AG04449 (cell line): ENCODE measurements around the gene TMEM178B.

Experiments
- CTCF ChIA-PET: fragments of 350-600 bp; formaldehyde crosslinking; extraction: SDS; loops from one replicate; lab custom pipeline; 2021; ENCODE audit warnings: antibody characterized with exemption; lab: Yijun Ruan, JAX
- POLR2A ChIA-PET: fragments of 400-600, 350-600 bp; formaldehyde crosslinking; extraction: SDS; loops from one replicate; lab custom pipeline; 2020; ENCODE audit warnings: antibody characterized with exemption, inconsistent platforms; lab: Yijun Ruan, JAX
- DNase-seq: peaks from one replicate; pipeline ENCODE4 v3.0.0-alpha.2; 2010; ENCODE audit warnings: low read depth, low spot score
- H3K4me3 ChIP-seq: 2 replicates; pipeline ENCODE4 v1.5.1; 2011; ENCODE audit warnings: low read depth, mild to moderate bottlenecking, control low read depth, low read length
- TF ChIP-seq, protein P1 (sequence below): IDR thresholded peaks from one replicate; pipeline ENCODE4 v1.5.1; 2011; ENCODE audit warnings: mild to moderate bottlenecking, moderate library complexity, low read length, control low read depth, inconsistent platforms; ENCODE audit not compliant: insufficient read depth; ENCODE audit errors: missing control alignments

Gene TMEM178B

DNA sequence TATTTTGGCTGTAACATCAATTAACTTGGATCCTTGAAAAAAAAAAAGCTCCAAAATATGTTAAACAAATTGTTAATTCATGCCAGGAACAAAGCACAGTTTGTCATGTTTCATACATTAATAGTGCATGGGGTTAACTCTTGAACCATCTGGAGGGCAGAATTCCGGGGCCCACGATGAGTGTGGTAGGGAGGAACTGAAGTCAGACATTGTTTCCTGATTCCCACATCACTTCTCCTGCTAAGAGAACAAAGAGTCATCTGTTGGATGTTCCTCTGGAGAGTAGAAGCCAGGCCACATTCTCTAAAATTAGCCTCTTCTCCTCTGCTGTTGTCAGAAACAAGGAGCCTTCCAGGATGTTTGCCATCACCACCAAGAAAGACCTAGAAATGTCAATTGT, 54.6 kb downstream of the TMEM178B start:
- CTCF ChIA-PET = no interaction called here
- TF ChIP-seq, protein P1, sequence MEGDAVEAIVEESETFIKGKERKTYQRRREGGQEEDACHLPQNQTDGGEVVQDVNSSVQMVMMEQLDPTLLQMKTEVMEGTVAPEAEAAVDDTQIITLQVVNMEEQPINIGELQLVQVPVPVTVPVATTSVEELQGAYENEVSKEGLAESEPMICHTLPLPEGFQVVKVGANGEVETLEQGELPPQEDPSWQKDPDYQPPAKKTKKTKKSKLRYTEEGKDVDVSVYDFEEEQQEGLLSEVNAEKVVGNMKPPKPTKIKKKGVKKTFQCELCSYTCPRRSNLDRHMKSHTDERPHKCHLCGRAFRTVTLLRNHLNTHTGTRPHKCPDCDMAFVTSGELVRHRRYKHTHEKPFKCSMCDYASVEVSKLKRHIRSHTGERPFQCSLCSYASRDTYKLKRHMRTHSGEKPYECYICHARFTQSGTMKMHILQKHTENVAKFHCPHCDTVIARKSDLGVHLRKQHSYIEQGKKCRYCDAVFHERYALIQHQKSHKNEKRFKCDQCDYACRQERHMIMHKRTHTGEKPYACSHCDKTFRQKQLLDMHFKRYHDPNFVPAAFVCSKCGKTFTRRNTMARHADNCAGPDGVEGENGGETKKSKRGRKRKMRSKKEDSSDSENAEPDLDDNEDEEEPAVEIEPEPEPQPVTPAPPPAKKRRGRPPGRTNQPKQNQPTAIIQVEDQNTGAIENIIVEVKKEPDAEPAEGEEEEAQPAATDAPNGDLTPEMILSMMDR = no peak

DNA sequence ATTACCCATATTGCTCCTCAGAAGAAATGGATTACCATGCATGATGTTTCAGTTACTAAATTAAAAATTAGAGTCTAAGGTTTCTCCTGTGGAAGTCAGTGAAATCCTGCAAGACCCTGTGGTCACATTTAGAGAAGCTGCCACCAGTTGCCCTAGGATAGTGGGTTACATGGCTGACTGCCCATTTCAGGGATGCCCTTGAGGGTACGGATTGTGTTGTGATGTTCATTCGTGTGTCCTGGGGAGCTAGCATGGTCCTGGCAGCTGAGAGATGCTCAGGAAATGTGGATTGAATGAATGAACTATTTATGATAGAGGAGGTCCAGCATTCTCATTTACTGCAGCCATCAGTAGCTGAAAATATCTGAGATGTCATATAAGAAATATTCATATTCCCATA, 55.1 kb downstream of the TMEM178B start:
- TF ChIP-seq, protein P1 = no peak
- POLR2A ChIA-PET = no interaction called here
- CTCF ChIA-PET = no interaction called here
- DNase-seq = no peak
- no peak overlapping the region for H3K4me3 ChIP-seq

More for the DNA sequence above, 54.6 kb downstream of the TMEM178B start:
- no peak for DNase-seq
- POLR2A ChIA-PET = no interaction called here
- H3K4me3 ChIP-seq = no peak overlapping the region

DNA sequence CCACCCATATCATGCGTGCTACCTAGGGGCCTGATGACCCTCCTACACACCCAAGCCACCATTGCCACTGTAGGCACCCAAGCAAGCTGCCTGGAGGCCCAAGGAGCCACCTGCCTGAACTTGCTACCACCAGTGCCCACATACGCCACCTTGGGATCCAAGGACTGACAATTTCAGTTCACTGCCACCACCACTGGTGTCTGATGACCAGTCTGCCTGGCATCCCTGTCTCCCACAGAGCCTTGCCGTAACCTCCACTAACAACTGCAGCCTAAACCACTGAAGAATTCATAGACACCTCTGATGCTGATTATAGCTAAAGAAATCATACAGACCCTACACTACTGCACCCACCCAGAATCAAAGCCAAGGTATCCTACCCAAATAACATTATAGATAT, 58.8 kb downstream of the TMEM178B start:
- TF ChIP-seq, protein P1 = no peak
- CTCF ChIA-PET = no interaction called here
- no peak overlapping the region for H3K4me3 ChIP-seq
- POLR2A ChIA-PET = no interaction called here
- no peak for DNase-seq

DNA sequence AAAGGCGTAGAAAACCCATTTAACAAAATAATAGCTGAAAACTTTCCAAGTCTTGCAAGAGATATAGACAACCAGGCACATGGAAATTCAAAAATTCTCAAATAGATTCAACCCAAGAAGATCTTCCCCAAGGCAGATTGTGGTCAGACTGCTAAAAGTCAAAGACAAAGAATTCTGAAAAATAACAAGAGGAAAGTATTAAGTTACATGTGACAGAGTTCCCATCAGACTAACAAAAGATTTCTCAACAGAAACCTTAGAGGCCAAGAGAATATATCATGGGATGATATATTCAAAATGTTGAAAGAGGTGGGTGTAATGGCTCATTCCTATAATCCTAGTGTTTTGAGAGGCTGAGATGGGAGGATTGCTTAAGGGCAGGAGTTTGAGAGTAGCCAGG, 59.8 kb downstream of the TMEM178B start:
- TF ChIP-seq, protein P1 = no peak
- no peak for DNase-seq
- CTCF ChIA-PET = no interaction called here
- POLR2A ChIA-PET = no interaction called here
- no peak overlapping the region for H3K4me3 ChIP-seq

DNA sequence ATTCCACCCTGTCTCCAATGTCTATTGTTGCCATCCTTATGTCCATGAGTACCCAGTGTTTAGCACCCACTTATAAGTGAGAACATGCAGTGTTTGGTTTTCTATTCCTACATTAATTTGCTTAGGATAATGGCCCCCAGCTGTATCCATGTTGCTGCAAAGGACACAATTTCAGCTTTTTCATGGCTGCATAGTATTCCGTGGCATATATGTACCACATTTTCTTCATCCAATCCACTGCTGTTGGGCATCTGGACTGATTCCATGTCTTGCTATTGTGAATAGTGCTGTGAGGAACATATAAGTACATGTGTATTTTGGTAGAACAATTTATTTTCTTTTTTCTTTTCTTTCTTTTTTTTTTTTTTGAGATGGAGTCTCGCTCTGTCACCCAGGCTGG, 68.2 kb downstream of the TMEM178B start:
- no peak for DNase-seq
- no peak overlapping the region for H3K4me3 ChIP-seq
- ChIA-PET CTCF (no interaction called here), POLR2A (no interaction called here)
- TF ChIP-seq, protein P1 = no peak

DNA sequence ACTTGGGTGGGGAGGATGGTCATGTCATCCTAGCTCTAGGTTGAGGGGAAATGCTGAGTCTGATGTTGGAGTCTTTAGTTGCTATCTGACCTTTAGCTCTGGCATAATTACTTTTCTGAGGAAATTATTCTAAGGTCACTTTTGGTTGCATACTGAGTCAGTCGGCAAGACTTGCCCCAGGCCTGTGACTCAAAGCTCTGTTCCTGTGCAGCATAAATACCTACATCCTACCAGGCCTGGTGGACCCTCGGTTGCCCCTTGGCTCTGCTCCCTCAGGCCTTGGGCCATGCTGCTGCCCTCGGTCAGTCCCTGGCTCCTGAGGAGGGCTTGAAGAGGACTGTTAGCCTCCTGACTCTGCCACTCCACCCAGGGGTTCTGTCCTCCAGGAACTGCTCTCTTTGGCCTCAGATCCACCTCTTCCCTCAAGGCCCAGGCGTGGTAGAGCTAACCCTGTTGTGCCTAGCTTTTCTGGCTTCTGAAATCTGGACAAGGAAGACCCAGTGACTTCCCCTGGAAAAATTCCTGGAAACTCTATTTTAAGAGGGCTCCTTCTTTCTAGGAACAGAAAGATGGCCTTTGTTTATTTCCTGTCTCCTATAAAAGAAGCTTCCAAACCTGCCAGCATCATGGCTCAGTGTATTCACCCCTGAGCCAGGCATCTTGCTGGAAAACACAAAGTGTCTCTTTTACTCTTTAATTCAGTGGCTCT, 71.2 kb downstream of the TMEM178B start:
- no peak overlapping the region for H3K4me3 ChIP-seq
- ChIA-PET POLR2A (no interaction called here), CTCF (no interaction called here)
- no peak for DNase-seq
- TF ChIP-seq, protein P1 = no peak
